Measurements from ENCODE around the gene EPB41L2.

GRCh38 chr6:130912434-130912833 lies 150.6 kb downstream of the EPB41L2 start:
- TF ChIP-seq CTCF (conservative IDR thresholded peaks at IDR 0.05; ENCODE audit: low read depth, low read length) (no peak), EZH2 (IDR thresholded peaks at IDR 0.05; ENCODE audit: borderline replicate concordance, low read depth, low read length, poor library complexity, severe bottlenecking) (no peak)
